SKM-1 treated with dmso at 0.1 percent for 144 hours (cell line): ENCODE measurements around the gene ZNF419.

Experiments used
- DNase-seq: peaks from one replicate; lab custom pipeline; 2025; ENCODE audit not compliant: unreplicated experiment; lab: John Stamatoyannopoulos, UW

The ZNF419 gene

GRCh38 chr19:57527136-57527881 lies 39.8 kb downstream of the ZNF419 start, which contains the start of gene ZNF549:
TSS of gene ZNF549 (plus strand) at chr19:57527356. CDS start at chr19:57527574, 218 bp downstream.
- peak; percentile 53 for DNase-seq

DNA sequence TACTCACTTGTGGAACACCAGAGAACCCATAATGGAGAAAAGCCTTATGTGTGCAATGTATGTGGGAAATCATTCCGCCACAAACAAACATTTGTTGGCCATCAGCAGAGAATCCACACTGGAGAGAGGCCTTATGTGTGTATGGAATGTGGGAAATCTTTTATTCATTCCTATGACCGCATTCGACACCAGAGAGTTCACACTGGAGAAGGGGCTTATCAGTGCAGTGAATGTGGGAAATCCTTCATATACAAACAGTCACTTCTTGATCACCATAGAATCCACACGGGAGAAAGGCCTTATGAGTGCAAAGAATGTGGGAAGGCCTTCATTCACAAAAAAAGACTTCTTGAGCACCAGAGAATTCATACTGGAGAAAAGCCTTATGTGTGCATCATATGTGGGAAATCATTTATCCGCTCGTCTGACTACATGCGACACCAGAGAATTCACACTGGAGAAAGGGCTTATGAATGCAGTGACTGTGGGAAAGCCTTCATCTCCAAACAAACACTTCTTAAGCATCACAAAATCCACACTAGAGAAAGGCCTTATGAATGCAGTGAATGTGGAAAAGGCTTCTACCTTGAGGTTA lies 50.5 kb downstream of the ZNF419 start:
- no peak for DNase-seq
